Heart right ventricle (tissue), 16 donors: ENCODE measurements around the gene SLC8A1. TPM values are rescaled to one million over a fixed set of nuclear protein-coding genes. Genes with fewer than 3 reads are reported as not detected.
A peak's percentile ranks its signal among the peaks of the same experiment; 100 is the strongest.

Experiments used
- ATAC-seq, 8 donors: fragments of 200-7000 bp; cut with Tn5 transposase; one replicate each; pipeline ENCODE4 v1.9.1; 2020; ENCODE audit warnings: mild to moderate bottlenecking in 8 of 8, moderate library complexity in 8 of 8, moderate number of reproducible peaks in 1 of 8
- DNase-seq, 2 donors: peaks; one replicate each; pipeline ENCODE4 v3.0.0-alpha.2; 2020
- H3K27ac ChIP-seq, 10 donors: fragments of 200-600 bp; sonication (generic) in 2 of 10; one replicate each; pipeline versions ENCODE4 v1.5.0 to v1.8.0; 2020 to 2022; ENCODE audit warnings: mild to moderate bottlenecking in 3 of 10
- H3K27me3 ChIP-seq, 7 donors: fragments of 200-600 bp; one replicate each; pipeline ENCODE4 v1.8.0; 2021 to 2022; ENCODE audit warnings: mild to moderate bottlenecking in 2 of 7
- H3K36me3 ChIP-seq, 9 donors: fragments of 200-600 bp; sonication (generic) in 1 of 9; one replicate each; pipeline versions ENCODE4 v1.5.0 to v1.8.0; 2020 to 2022; ENCODE audit warnings: mild to moderate bottlenecking in 2 of 9
- H3K4me1 ChIP-seq, 9 donors: fragments of 200-600 bp; sonication (generic) in 1 of 9; one replicate each; pipeline versions ENCODE4 v1.5.0 to v1.8.0; 2020 to 2022; ENCODE audit warnings: mild to moderate bottlenecking in 4 of 9
- H3K4me3 ChIP-seq, 10 donors: fragments of 200-600 bp; sonication (generic) in 2 of 10; one replicate each; pipeline versions ENCODE4 v1.5.0 to v1.8.0; 2020 to 2022; ENCODE audit warnings: mild to moderate bottlenecking in 7 of 10, moderate library complexity in 2 of 10
- H3K9me3 ChIP-seq, 11 donors: fragments of 200-600 bp in 10 of 11; sonication (generic) in 2 of 11; one replicate each; pipeline versions ENCODE4 v1.5.0 to v1.8.0; 2013 to 2022; ENCODE audit warnings: mild to moderate bottlenecking in 2 of 11, control low read depth in 1 of 11, moderate library complexity in 1 of 11
- WGBS, 2 donors: extraction: QIAGEN DNeasy Blood & Tissue Kit; methylation state at CpG; one replicate each; pipeline ENCODE4 v1.1.7; 2013; ENCODE audit warnings: inconsistent platforms in 1 of 2; 5-methylcytosine and 5-hydroxymethylcytosine counted together
- intact Hi-C, 10 donors: fragments of 100-400 bp; cut with DNase I; formaldehyde crosslinking; loops; one replicate each; pipeline versions ENCODE4 v1.11.1 to v1.14.2; 2022
- polyA plus RNA-seq, 2 donors: library from polyadenylated mRNA; stranded (reverse); fragments of 200-250 nt; gene quantifications; one replicate each; pipeline ENCODE4 v1.2.3, GENCODE V29; 2013
- total RNA-seq, 10 donors: library from RNA; stranded (reverse); fragmentation: NEBNext Ultra II Directional in 3 of 10; extraction: Animal tissue kit (Norgen Biotek cat#: 25700) in 3 of 10; gene quantifications; one replicate each; pipeline versions ENCODE4 v1.2.1 to v1.2.4, GENCODE V29; 2021 to 2023
- TF ChIP-seq, protein P1 (sequence below), 9 donors: fragments of 200-600 bp; sonication (generic) in 2 of 9; IDR thresholded peaks; one replicate each; pipeline versions ENCODE4 v1.5.0 to v1.8.0; 2021 to 2022; ENCODE audit warnings: antibody characterized with exemption in 9 of 9, mild to moderate bottlenecking in 5 of 9, moderate library complexity in 1 of 9
- donor health status: Arrhythmogenic right ventricular cardiomyopathy.
- donor health status: ischemic (EF 13 %, LVEDD 7.1; RV severe dilation, severe dysfunction).
- donor health status: healthy with polysubstance abuse.
- donor health status: DM: no; HTN: yes; CAD: no.
- donor health status: DM: no; HTN: no; CAD: no.
- donor health status: ischemic (EF 25% LVEDD 6.9; RV normal size, moderate dysfunction).
- donor health status: ischemic (EF 25% LVEDD 5.7; RV mildly dilated, moderate dysfunction).
- donor health status: healthy.
- donor health status: DM: yes; HTN: yes; CAD: no.
- donor health status: Ischemic cardiomyopathy.
- donor health status: ischemic (EF 35%, LVEDD 5.7; RV mildly dilated, moderate dysfunction).
- donor health status: nonischemic (EF 11% LVEDD 7.7; RV severe dilation, severe dysfunction).
- donor health status: DM: yes; HTN: yes; CAD: no.
- donor health status: PGD.
- donor health status: ischemic (EF 29% LVEDD 5.4; RV normal size, mild dysfunction).
- donor health status: nonischemic (EF 23%, LVEDD 6.1; RV moderate dilation, normal function).

Gene SLC8A1
- total and polyA plus RNA-seq, 12 donors = 11.1 to 1,497 (median 1,067) TPM

DNA sequence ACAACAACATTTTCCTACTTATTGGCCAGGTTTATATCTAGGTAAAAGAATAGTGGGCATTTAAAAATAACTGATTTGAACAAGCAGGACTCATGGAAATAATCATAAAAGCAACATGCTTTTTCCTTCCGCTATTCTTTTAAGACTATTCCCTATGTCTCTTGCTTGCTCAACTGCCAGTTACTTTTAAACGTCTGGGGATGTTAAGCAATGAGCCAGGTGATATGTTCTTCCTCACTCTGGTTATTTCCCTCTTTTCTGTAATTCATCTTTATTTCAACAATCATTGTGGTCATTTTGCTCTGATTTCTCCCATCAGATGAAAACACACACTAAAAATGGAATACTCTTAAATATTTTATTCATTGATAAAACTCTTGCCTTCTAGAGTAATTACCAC lies 33.4 kb upstream of the SLC8A1 start:
- Histone ChIP-seq H3K27me3 (no peaks in the 10 kb centered on the region), H3K4me3 (no peak overlapping the region), H3K27ac (peak overlapping the region in 4 of 10 donors; percentile 1 to 28 (median 3)), H3K4me1 (peaks cover 7 to 80% (median 51%) of the 10 kb centered on the region in 9 donors), H3K36me3 (no peaks in the 10 kb centered on the region), H3K9me3 (peaks cover 0 to 5% (median 0%) of the 10 kb centered on the region in 11 donors)
- ATAC-seq (no peak), DNase-seq (no peak)
- WGBS, 2 donors = 52 to 60% methylated on average over 2 of the region's 2 CpGs
- intact Hi-C loops = loop anchor here in 2 of 10 donors (5.0 to 10.0 kb wide), 2 partner anchors 33 to 69 kb away; partner anchors contain the start of gene SLC8A1 (in 1 of the 2)
- TF ChIP-seq, protein P1, sequence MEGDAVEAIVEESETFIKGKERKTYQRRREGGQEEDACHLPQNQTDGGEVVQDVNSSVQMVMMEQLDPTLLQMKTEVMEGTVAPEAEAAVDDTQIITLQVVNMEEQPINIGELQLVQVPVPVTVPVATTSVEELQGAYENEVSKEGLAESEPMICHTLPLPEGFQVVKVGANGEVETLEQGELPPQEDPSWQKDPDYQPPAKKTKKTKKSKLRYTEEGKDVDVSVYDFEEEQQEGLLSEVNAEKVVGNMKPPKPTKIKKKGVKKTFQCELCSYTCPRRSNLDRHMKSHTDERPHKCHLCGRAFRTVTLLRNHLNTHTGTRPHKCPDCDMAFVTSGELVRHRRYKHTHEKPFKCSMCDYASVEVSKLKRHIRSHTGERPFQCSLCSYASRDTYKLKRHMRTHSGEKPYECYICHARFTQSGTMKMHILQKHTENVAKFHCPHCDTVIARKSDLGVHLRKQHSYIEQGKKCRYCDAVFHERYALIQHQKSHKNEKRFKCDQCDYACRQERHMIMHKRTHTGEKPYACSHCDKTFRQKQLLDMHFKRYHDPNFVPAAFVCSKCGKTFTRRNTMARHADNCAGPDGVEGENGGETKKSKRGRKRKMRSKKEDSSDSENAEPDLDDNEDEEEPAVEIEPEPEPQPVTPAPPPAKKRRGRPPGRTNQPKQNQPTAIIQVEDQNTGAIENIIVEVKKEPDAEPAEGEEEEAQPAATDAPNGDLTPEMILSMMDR (IDR thresholded peaks at IDR 0.05) = no peak

DNA sequence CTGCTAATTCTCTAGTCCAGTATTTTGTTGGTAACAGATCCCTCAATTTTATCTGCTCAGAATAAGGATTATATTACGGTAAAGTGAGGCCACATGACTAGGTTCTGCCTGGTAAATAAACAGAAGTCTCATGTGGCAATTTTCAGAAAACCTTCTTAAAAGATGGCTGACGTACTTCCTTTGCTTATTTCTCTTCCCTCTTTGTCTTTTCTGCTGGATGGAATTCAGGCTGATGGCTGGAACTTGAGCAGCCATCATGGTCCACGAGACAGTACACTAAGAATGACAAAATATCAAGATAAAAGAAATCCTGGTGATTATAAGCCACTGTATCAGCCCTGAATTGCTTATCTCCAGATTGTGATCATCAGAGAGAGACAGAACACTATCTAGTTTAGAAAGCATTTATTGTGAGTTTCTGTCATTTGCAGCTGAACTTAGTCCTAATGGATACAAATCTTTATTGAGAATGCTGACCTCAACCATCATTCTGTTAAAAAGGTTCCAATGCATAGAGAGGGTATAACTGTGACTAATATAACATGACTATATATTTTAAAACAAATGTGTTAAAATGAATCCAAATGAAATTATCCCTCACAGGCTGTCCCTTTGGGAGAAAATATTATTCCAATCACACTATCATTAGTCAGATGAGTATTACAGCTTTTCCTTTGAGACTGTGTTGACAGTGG lies 31.8 kb upstream of the SLC8A1 start:
- Histone ChIP-seq H3K36me3 (no peaks in the 10 kb centered on the region), H3K4me3 (no peak overlapping the region), H3K9me3 (peaks cover 0 to 5% (median 0%) of the 10 kb centered on the region in 11 donors), H3K27me3 (no peaks in the 10 kb centered on the region), H3K4me1 (peaks cover 6 to 83% (median 46%) of the 10 kb centered on the region in 9 donors), H3K27ac (peak overlapping the region in 1 of 10 donors; percentile 72)
- WGBS, 2 donors = 68 to 74% methylated on average over 3 of the region's 3 CpGs
- ATAC-seq = no peak
- TF ChIP-seq, protein P1 (IDR thresholded peaks at IDR 0.05) = no peak
- intact Hi-C loops = loop anchor here in 1 of 10 donors (10.0 kb wide), 1 partner anchor 71 kb away; no protein-coding TSS in a partner anchor
- no peak for DNase-seq

DNA sequence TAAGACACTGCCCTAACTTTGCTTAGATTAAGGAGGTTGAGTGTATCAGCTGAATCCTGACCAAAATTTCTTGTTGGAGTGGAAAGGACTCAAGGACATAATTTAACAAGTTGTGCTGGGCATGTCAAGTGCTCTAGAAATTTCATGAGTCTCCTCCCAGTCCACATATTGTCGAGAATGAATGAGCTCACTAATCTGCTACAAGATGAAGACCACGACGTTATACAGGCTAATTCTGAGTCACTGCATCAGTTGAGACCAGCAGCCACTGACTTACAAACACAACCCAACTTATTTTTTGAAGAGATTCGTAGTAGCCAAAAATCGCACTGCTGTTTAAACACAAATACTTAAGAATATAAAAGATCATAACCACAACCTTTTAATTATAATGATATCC lies 28.7 kb upstream of the SLC8A1 start:
- intact Hi-C loops = loop anchor here in 1 of 10 donors (10.0 kb wide), 1 partner anchor 74 kb away; no protein-coding TSS in a partner anchor
- Histone ChIP-seq H3K27ac (peak overlapping the region in 3 of 10 donors; percentile 15 to 83 (median 59)), H3K9me3 (peaks cover 0 to 5% (median 0%) of the 10 kb centered on the region in 11 donors), H3K4me1 (peaks cover 0 to 85% (median 41%) of the 10 kb centered on the region in 9 donors), H3K36me3 (no peaks in the 10 kb centered on the region), H3K27me3 (no peaks in the 10 kb centered on the region), H3K4me3 (no peak overlapping the region)
- TF ChIP-seq, protein P1 (IDR thresholded peaks at IDR 0.05) = no peak
- no peak for ATAC-seq
- 52 to 70% methylated on average over 5 of the region's 5 CpGs for WGBS, 2 donors
- DNase-seq = no peak

DNA sequence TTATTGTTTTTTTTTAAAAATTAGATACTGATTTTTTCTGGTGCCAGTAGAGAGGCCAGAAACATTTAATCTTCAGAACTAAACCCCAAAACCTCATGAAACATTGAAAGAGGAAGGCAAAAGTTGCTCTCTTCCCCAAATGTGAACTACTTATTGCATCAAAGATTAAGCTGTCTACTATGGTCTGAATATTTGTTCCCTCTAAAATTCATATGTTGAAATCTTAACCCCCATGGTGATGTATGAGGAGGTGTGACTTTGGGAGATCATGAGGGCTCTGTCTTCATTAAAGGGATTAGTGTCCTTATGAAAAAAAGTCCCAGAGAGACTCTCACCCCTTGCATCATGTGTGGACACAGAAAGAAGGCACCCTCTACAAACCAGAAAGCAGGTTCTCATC lies 28.2 kb upstream of the SLC8A1 start:
- DNase-seq (no peak), ATAC-seq (peak in 4 of 8 donors; percentile 18 to 37 (median 36))
- Histone ChIP-seq H3K9me3 (peaks cover 0 to 5% (median 0%) of the 10 kb centered on the region in 11 donors), H3K27ac (peak overlapping the region in 5 of 10 donors; percentile 11 to 83 (median 51)), H3K36me3 (no peaks in the 10 kb centered on the region), H3K4me1 (peaks cover 0 to 85% (median 38%) of the 10 kb centered on the region in 9 donors), H3K4me3 (no peak overlapping the region), H3K27me3 (no peaks in the 10 kb centered on the region)
- intact Hi-C loops = loop anchor here in 1 of 10 donors (10.0 kb wide), 1 partner anchor 75 kb away; no protein-coding TSS in a partner anchor
- TF ChIP-seq, protein P1 (IDR thresholded peaks at IDR 0.05) = no peak
